A673 (cell line): Measurements from ENCODE around the gene LARP4. TPM values are rescaled to one million over a fixed set of nuclear protein-coding genes. Genes with fewer than 3 reads are reported as not detected.
A peak's percentile ranks its signal among the peaks of the same experiment; 100 is the strongest.
"Not testable (repeated sequence)": the region's sequence is repeated elsewhere in the genome, so short reads cannot be mapped to it uniquely, and the experiment has no call there.

ENCODE experiments used
- BruUV-seq: library from RNA; stranded (reverse); fragments of 400-500 nt; replicated peaks from 2 replicates; lab custom pipeline; 2021; lab: Mats Ljungman, UMichigan
- CTCF ChIA-PET: fragments of 300-600 bp; sonication (Branson Sonifier 250); formaldehyde crosslinking; loops from one replicate; lab custom pipeline; 2022; ENCODE audit warnings: antibody characterized with exemption; lab: Charles Lee
- POLR2A ChIA-PET: fragments of 300-600 bp; sonication (Branson Sonifier 250); formaldehyde crosslinking; loops from one replicate; lab custom pipeline; 2022; ENCODE audit warnings: antibody characterized with exemption; ENCODE audit not compliant: low non-redundant PET; lab: Charles Lee
- DNase-seq: peaks from one replicate; pipeline ENCODE4 v3.0.0-alpha.2; 2015; ENCODE audit warnings: low spot score
- H3K27ac ChIP-seq: fragments of 200-600 bp; sonication (generic); 2 replicates; pipeline ENCODE4 v1.5.1; 2016; ENCODE audit warnings: mixed run types, low read depth, mild to moderate bottlenecking, mixed read lengths, antibody characterized with exemption, low read length; ENCODE audit not compliant: poor library complexity, severe bottlenecking
- H3K27me3 ChIP-seq: fragments of 200-600 bp; sonication (generic); replicated peaks from 2 replicates; pipeline ENCODE4 v1.6.1; 2017; ENCODE audit warnings: mixed run types, low read depth, mild to moderate bottlenecking, mixed read lengths, antibody characterized with exemption, low read length; ENCODE audit not compliant: insufficient read depth, poor library complexity
- H3K36me3 ChIP-seq: fragments of 200-600 bp; sonication (generic); 2 replicates; pipeline ENCODE4 v1.6.1; 2016; ENCODE audit warnings: mixed run types, mild to moderate bottlenecking, mixed read lengths, antibody characterized with exemption, low read length; ENCODE audit not compliant: insufficient read depth, poor library complexity, severe bottlenecking
- H3K4me1 ChIP-seq: fragments of 200-600 bp; sonication (generic); 2 replicates; pipeline ENCODE4 v1.6.1; 2017; ENCODE audit warnings: mixed run types, mild to moderate bottlenecking, mixed read lengths, antibody characterized with exemption, low read length; ENCODE audit not compliant: insufficient read depth, poor library complexity, severe bottlenecking
- H3K4me3 ChIP-seq: fragments of 200-600 bp; sonication (generic); 2 replicates; pipeline ENCODE4 v1.5.1; 2016; ENCODE audit warnings: low read depth, mixed run types, mild to moderate bottlenecking, mixed read lengths, low read length; ENCODE audit not compliant: poor library complexity, severe bottlenecking
- H3K9me3 ChIP-seq: fragments of 200-600 bp; sonication (generic); 2 replicates; pipeline ENCODE4 v1.6.1; 2016; ENCODE audit warnings: mixed run types, low read depth, mild to moderate bottlenecking, mixed read lengths, antibody characterized with exemption, low read length; ENCODE audit not compliant: poor library complexity, severe bottlenecking
- EZH2 ChIP-seq: fragments of 200-600 bp; sonication (generic); IDR thresholded peaks from 2 replicates; pipeline ENCODE4 v1.6.1; 2017; ENCODE audit warnings: borderline replicate concordance, low read depth, mild to moderate bottlenecking, mixed read lengths, antibody characterized with exemption, low read length; ENCODE audit not compliant: poor library complexity, severe bottlenecking
- intact Hi-C: fragments of 100-400 bp; cut with micrococcal nuclease; formaldehyde crosslinking; loops from one replicate; pipeline ENCODE4 v1.10.0; 2022; ENCODE audit not compliant: unreplicated experiment
- total RNA-seq: library from RNA; stranded (reverse); gene quantifications from 2 replicates; pipeline ENCODE4 v1.2.3, GENCODE V29; 2021
- TF ChIP-seq, protein P1 (sequence below): fragments of 300-800, 200-600 bp; sonication (generic); conservative IDR thresholded peaks from 2 replicates; pipeline ENCODE4 v1.5.1; 2017; ENCODE audit warnings: low read depth, mild to moderate bottlenecking, antibody characterized with exemption, low read length, moderate library complexity, mixed read lengths

The LARP4 gene
- total RNA-seq, 1 experiment from 2014 or later, result 91.0 TPM

DNA sequence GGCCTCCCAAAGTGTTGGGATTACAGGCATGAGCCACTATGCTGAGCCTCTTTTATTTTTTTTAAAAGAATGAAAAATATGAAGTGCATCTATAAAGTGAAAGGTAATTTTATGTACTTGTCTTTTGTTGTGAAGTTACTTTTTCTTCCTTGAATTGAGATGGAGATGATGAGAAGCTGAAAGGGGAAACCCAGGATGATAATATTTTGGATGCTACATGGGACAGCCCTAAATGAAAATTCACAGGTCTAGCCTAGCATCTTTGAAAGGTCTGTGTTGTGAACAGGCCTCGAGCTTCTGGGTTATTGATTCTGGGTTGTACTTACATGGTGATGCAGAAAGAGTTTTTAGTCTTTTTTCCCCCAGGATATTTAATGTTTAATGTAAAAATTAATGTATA is 118.7 kb downstream of the LARP4 start:
- BruUV-seq, result no TSS peak
- no peak for DNase-seq
- Histone ChIP-seq H3K27ac (no peak overlapping the region), H3K36me3 (peaks cover 5% of the 10 kb centered on the region), H3K4me1 (peaks cover 24% of the 10 kb centered on the region), H3K4me3 (no peak overlapping the region), H3K27me3 (no peaks in the 10 kb centered on the region), H3K9me3 (peaks cover 12% of the 10 kb centered on the region)
- POLR2A ChIA-PET, result no interaction called here
- TF ChIP-seq EZH2, result no peak
- TF ChIP-seq, protein P1, sequence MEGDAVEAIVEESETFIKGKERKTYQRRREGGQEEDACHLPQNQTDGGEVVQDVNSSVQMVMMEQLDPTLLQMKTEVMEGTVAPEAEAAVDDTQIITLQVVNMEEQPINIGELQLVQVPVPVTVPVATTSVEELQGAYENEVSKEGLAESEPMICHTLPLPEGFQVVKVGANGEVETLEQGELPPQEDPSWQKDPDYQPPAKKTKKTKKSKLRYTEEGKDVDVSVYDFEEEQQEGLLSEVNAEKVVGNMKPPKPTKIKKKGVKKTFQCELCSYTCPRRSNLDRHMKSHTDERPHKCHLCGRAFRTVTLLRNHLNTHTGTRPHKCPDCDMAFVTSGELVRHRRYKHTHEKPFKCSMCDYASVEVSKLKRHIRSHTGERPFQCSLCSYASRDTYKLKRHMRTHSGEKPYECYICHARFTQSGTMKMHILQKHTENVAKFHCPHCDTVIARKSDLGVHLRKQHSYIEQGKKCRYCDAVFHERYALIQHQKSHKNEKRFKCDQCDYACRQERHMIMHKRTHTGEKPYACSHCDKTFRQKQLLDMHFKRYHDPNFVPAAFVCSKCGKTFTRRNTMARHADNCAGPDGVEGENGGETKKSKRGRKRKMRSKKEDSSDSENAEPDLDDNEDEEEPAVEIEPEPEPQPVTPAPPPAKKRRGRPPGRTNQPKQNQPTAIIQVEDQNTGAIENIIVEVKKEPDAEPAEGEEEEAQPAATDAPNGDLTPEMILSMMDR, result no peak
- CTCF ChIA-PET, result no interaction called here
- intact Hi-C loops, result no loop called here

DNA sequence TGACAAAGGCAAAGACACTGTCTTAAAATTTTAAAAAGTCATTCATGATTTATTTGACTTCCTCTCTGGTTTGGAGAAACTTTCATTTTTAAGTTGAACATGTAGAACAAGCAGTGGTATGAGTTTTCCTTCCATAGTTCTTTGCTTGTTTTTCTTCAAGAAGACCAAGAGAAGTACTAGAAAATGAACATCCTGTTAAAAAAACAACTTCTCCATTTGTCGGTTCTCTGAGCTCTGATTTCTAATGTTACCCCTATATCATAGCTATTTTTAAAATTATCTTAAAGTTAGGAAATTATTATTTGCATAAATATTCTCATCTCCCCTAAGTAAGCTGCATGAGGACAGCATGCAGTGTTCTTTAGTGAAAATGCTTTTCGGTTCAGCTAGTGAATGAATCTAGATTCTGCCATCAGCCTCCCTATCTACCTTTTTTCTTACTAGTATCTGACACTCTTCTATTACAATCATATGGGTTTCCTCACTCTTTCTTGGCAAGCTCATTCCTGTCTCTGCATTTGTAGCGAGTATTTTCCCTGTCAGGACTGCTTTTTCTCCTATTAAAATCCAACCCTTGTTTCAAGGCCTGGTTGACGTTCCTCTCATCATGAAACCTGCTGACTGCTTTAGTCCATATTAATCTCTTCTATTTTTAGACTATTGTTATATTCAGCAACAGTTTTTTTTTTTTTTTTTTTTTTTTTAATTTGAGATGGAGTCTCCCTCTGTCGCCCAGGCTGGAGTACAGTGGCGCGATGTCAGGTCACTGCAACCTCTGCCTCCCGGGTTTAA is 119.9 kb downstream of the LARP4 start:
- no TSS peak for BruUV-seq
- intact Hi-C loops, result no loop called here
- DNase-seq, result peak; percentile 31
- no peak overlapping the region for H3K4me3 ChIP-seq
- H3K27ac ChIP-seq, result peak overlapping the region; percentile 51
- no peaks in the 10 kb centered on the region for H3K27me3 ChIP-seq
- ChIA-PET POLR2A (interaction anchor here (0.6 to 0.7 kb wide), 2 partner anchors 19 to 76 kb away, joined by 3 to 16 read pairs; no protein-coding TSS in a partner anchor), CTCF (interaction anchor here (0.7 kb wide), 1 partner anchor 293 kb away, joined by 5 read pairs; no protein-coding TSS in a partner anchor)
- peaks cover 28% of the 10 kb centered on the region for H3K4me1 ChIP-seq
- peaks cover 12% of the 10 kb centered on the region for H3K9me3 ChIP-seq
- H3K36me3 ChIP-seq, result peaks cover 5% of the 10 kb centered on the region
- no peak for TF ChIP-seq EZH2
- TF ChIP-seq, protein P1, result no peak

DNA sequence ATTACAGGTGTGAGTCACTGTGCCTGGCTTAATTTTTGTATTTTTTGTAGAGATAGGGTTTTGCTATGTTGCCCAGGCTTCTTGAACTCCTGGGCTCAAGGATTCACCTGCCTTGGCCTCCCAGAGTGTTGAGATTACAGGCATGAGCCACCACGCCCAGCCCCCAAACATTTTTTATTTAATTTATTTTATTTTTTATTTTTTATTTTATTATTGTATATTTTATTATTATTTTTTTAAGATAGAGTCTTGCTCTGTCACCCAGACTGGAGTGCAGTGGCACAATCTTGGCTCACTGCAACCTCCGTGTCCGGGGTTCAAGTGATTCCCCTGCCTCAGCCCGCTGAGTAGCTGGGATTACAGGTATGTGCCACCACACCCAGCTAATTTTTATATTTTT is 121.1 kb downstream of the LARP4 start:
- POLR2A ChIA-PET, result interaction anchor here (0.7 kb wide), 1 partner anchor 36 kb away, joined by 3 read pairs; no protein-coding TSS in a partner anchor
- H3K4me1 ChIP-seq, result peaks cover 40% of the 10 kb centered on the region

More for the DNA sequence above, 121.1 kb downstream of the LARP4 start:
- BruUV-seq, DNase-seq, H3K4me3 ChIP-seq, H3K27me3 ChIP-seq, intact Hi-C loops, H3K27ac ChIP-seq, CTCF ChIA-PET, H3K36me3 ChIP-seq: not testable (repeated sequence)
- peaks cover 12% of the 10 kb centered on the region for H3K9me3 ChIP-seq
